Ishikawa (cell line): Measurements from ENCODE around the gene CXCL13.
A peak's percentile ranks its signal among the peaks of the same experiment; 100 is the strongest.

Source experiments
- CEBPB ChIP-seq: IDR thresholded peaks from 2 replicates; pipeline ENCODE4 v1.6.1; 2012
- CREB1 ChIP-seq: IDR thresholded peaks from 2 replicates; pipeline ENCODE4 v1.6.1; 2012; ENCODE audit warnings: low read depth
- EGR1 ChIP-seq: IDR thresholded peaks from 2 replicates; pipeline ENCODE4 v1.6.1; 2012
- EP300 ChIP-seq: IDR thresholded peaks from 2 replicates; pipeline ENCODE4 v1.6.1; 2012; ENCODE audit warnings: borderline replicate concordance
- FOXM1 ChIP-seq: IDR thresholded peaks from 2 replicates; pipeline ENCODE4 v1.6.1; 2012; ENCODE audit warnings: low read depth, borderline replicate concordance
- NFIC ChIP-seq: IDR thresholded peaks from 2 replicates; pipeline ENCODE4 v1.6.1; 2012
- RAD21 ChIP-seq: IDR thresholded peaks from 2 replicates; pipeline ENCODE4 v1.6.1; 2012; ENCODE audit warnings: low read depth
- REST ChIP-seq: IDR thresholded peaks from 2 replicates; pipeline ENCODE4 v1.6.1; 2012; ENCODE audit warnings: low read depth, mild to moderate bottlenecking
- TAF1 ChIP-seq: IDR thresholded peaks from 2 replicates; pipeline ENCODE4 v1.6.1; 2012; ENCODE audit warnings: low read depth, mild to moderate bottlenecking
- TCF12 ChIP-seq: IDR thresholded peaks from 2 replicates; pipeline ENCODE4 v1.6.1; 2012; ENCODE audit warnings: low read depth
- TEAD4 ChIP-seq: IDR thresholded peaks from 2 replicates; pipeline ENCODE4 v1.6.1; 2012
- USF1 ChIP-seq: IDR thresholded peaks from 2 replicates; pipeline ENCODE4 v1.6.1; 2012
- YY1 ChIP-seq: IDR thresholded peaks from 2 replicates; pipeline ENCODE4 v1.6.1; 2012; ENCODE audit warnings: low read depth
- ZBTB7A ChIP-seq: IDR thresholded peaks from 2 replicates; pipeline ENCODE4 v1.6.1; 2012; ENCODE audit warnings: low read depth
- TF ChIP-seq, protein P1 (sequence below): IDR thresholded peaks from 2 replicates; pipeline ENCODE4 v1.6.1; 2012

The CXCL13 gene

DNA sequence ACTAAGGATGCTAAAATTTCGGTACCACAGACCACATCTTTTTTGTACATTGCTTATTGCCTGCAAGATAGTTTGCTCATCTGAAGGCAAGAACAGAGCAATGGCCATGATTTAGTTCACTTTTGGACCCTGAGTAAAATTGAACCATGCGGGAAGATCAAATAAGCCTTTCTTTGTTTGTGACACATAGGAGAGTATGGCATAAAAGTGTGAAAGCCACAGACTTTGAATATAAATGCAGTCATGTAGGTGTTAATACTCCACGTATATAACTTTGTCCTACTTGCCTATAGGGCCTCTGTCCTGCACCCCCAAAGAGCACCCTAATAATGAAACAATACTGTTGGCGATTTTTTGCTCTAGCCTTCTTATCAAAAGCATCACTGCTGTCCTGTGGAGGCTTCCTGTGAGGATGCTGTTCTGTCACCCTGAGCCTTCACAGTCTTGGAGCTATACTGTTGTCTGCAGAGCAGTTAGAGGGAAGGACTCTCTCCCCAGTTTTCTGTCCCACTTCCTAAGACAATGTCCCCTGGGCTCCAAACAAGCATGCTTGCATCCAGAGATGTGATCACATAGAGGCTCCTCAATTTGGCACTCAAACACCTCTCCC is 10.2 kb upstream of the CXCL13 start:
- TF ChIP-seq FOXM1, result no peak
- TF ChIP-seq RAD21, result no peak
- no peak for TF ChIP-seq EP300
- no peak for TF ChIP-seq USF1
- TF ChIP-seq ZBTB7A, result no peak
- TF ChIP-seq TAF1, result no peak
- TF ChIP-seq, protein P1, sequence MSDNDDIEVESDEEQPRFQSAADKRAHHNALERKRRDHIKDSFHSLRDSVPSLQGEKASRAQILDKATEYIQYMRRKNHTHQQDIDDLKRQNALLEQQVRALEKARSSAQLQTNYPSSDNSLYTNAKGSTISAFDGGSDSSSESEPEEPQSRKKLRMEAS, result no peak
- no peak for TF ChIP-seq TEAD4
- no peak for TF ChIP-seq CEBPB

DNA sequence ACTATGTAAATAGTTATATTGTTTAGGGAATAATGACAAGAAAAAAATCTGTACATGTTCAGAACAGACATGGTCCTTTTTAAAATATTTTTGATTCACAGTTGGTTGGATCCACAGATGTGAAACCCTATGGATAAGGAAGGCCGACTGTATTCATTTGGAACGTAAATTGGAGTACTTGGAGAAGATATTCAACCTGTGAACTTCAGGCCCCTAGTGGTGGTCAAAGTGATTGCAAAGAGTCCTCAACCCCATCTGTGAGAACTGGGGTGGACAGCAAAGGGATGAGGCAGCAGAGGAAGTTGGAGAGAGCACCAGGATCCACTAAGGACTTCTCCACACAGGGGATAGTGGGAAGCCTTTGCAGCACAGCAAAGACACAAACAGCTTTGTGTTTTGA is 6.2 kb upstream of the CXCL13 start:
- TF ChIP-seq TEAD4 (no peak), RAD21 (peak; percentile 45)

GRCh38 chr4:77600521-77601451 is 4.8 kb upstream of the CXCL13 start:
- TF ChIP-seq CREB1 (no peak), RAD21 (peak; percentile 80), NFIC (no peak), CEBPB (no peak), EGR1 (no peak), TEAD4 (no peak)
- TF ChIP-seq, protein P1, result no peak

DNA sequence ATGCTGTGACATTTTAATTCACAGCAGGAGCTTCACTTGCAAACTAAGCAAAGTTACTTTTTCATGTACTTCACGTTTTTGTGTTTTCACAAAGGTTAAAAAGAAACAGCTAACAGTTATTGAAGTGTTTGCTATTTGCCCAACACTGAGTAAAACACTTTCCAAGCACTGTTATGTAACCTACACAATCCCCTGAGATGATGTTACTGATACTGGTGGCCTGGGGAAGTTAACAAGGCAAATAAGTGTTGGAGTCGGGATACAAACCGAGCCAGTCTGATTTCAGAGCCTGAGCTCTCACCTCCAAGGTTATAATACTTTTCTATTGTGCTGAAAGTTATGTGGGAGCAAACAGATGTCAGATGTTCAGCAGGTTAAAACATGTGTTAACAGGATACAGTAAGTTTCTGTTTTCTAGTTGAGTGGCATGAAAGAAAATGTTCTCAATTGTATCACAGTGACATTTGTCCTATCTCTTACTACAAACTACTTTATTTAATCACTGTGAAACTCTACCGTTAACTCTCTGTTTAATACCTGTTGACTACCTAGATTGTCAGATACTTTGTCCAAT is 3.9 kb upstream of the CXCL13 start:
- TF ChIP-seq YY1 (no peak), FOXM1 (no peak), TAF1 (no peak), TCF12 (no peak), RAD21 (no peak), CREB1 (no peak), EGR1 (no peak), REST (no peak), ZBTB7A (no peak), EP300 (no peak), NFIC (no peak), CEBPB (no peak), TEAD4 (no peak), USF1 (no peak)
- TF ChIP-seq, protein P1, result no peak

DNA sequence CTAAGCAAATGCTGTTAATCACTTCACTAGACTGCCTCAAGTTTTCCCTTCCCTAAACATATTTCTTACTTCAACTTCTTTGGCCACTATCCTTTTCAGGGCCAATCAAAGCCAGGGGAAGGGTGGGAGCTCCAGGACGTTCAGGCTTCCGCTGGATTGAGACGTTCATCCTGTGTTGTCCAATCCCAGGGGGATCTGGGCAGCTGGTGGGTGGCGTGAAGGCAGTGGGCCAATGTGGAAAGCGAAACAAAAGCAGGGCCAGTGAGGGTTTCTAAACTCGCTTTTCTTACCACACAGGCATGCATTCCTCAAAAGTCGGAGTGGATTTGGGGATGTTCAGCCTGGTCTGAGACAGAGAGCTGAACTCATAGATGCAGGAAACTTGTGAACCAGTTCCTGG is 7.6 kb downstream of the CXCL13 start:
- TF ChIP-seq TEAD4 (no peak), REST (no peak), YY1 (no peak), FOXM1 (no peak), EGR1 (no peak), USF1 (no peak), TAF1 (no peak), TCF12 (no peak), ZBTB7A (no peak)
- TF ChIP-seq, protein P1, result no peak
